Gastroesophageal sphincter (tissue), 4 donors: ENCODE results near the gene L1CAM. TPM values are rescaled to one million over a fixed set of nuclear protein-coding genes. Genes with fewer than 3 reads are reported as not detected.
"Not testable (repeated sequence)": the region's sequence is repeated elsewhere in the genome, so short reads cannot be mapped to it uniquely, and the experiment has no call there.

Experiments used
- ATAC-seq: fragments of 150-250 bp; one replicate; pipeline ENCODE4 v1.9.1; 2016; ENCODE audit warnings: mild to moderate bottlenecking, moderate library complexity
- H3K27ac ChIP-seq, 4 donors: fragments of 200-600 bp; sonication (generic) in 3 of 4; 1 replicate in 3 of 4; 2 replicates in 1 of 4; pipeline ENCODE4 v1.5.1; 2016 to 2019
- H3K27me3 ChIP-seq: fragments of 200-600 bp; sonication (generic); one replicate; pipeline ENCODE4 v1.5.1; 2019
- H3K36me3 ChIP-seq, 2 donors: fragments of 200-600 bp; sonication (generic); one replicate each; pipeline ENCODE4 v1.5.1; 2019; ENCODE audit warnings: control low read depth in 1 of 2
- H3K4me1 ChIP-seq, 3 donors: fragments of 200-600 bp; sonication (generic); 1 replicate in 2 of 3; 2 replicates in 1 of 3; pipeline ENCODE4 v1.5.1; 2016 to 2019; ENCODE audit warnings: control low read depth in 2 of 3
- H3K4me3 ChIP-seq, 2 donors: fragments of 200-600 bp; sonication (generic); one replicate each; pipeline ENCODE4 v1.5.1; 2019; ENCODE audit warnings: mild to moderate bottlenecking in 1 of 2, moderate library complexity in 1 of 2
- H3K9me3 ChIP-seq, 3 donors: fragments of 200-600 bp; sonication (generic); one replicate each; pipeline ENCODE4 v1.5.1; 2017 to 2019; ENCODE audit warnings: control low read depth in 2 of 3
- CTCF ChIP-seq, 4 experiments: fragments of 200-600 bp in 2 of 4; fragments of 450-650 bp in 2 of 4; sonication (generic) in 1 of 4; IDR thresholded peaks; one replicate each; pipeline ENCODE4 v1.5.1; 2017 to 2019; ENCODE audit warnings: antibody characterized with exemption in 4 of 4, mild to moderate bottlenecking in 2 of 4, moderate library complexity in 2 of 4
- EP300 ChIP-seq: sonication (generic); formaldehyde crosslinking; IDR thresholded peaks from one replicate; pipeline ENCODE4 v1.6.1; 2017; ENCODE audit warnings: antibody characterized with exemption, mild to moderate bottlenecking
- POLR2A ChIP-seq, 2 donors: fragments of 450-650 bp; IDR thresholded peaks; one replicate each; pipeline ENCODE4 v1.6.1; 2017; ENCODE audit warnings: antibody characterized with exemption in 2 of 2, mild to moderate bottlenecking in 2 of 2, moderate library complexity in 1 of 2
- POLR2AphosphoS5 ChIP-seq: sonication (generic); formaldehyde crosslinking; IDR thresholded peaks from one replicate; pipeline ENCODE4 v1.6.1; 2017; ENCODE audit warnings: antibody characterized with exemption
- WGBS, 2 donors: methylation state at CpG; one replicate each; pipeline ENCODE4 v1.1.5; 2018; ENCODE audit warnings: low coverage in 1 of 2; 5-methylcytosine and 5-hydroxymethylcytosine counted together
- total RNA-seq, 4 donors: library from RNA; depleted of rRNA; stranded (reverse); fragments of >200 nt; gene quantifications; one replicate each; pipeline ENCODE4 v1.1.0, GENCODE V29; 2016

The L1CAM gene
- total RNA-seq, 4 donors from 2014 or later = 16.2 to 53.3 (median 26.7) TPM

- TF ChIP-seq CTCF (IDR thresholded peaks at IDR 0.05) (peak in 1 of 4 experiments; percentile 27), EP300 (no peak)
- Histone ChIP-seq H3K4me1 (peaks cover 0 to 16% (median 4%) of the 10 kb centered on the region in 3 donors), H3K4me3 (peak overlapping the region; percentile 40 to 53), H3K9me3 (no peaks in the 10 kb centered on the region), H3K36me3 (no peaks in the 10 kb centered on the region), H3K27ac (peak overlapping the region in 2 of 4 donors; percentile 11 to 63), H3K27me3 (no peaks in the 10 kb centered on the region)
- ATAC-seq = peak; percentile 71
- WGBS, 2 donors = 29 to 40% methylated on average over 1 to 5 of the region's 67 CpGs
These were observed 67.2 kb downstream of the L1CAM start for GRCh38 chrX:153818571-153819383.

- not testable (repeated sequence) for ATAC-seq, H3K36me3 ChIP-seq, H3K4me3 ChIP-seq, H3K9me3 ChIP-seq, H3K27ac ChIP-seq, H3K27me3 ChIP-seq
- 93 to 100% methylated on average over 1 to 5 of the region's 9 CpGs for WGBS, 2 donors
- peaks cover 0 to 16% (median 4%) of the 10 kb centered on the region in 3 donors for H3K4me1 ChIP-seq
These were observed 67.9 kb downstream of the L1CAM start for GRCh38 chrX:153818064-153818463.

- 73% methylated on average over 3 to 9 of the region's 25 CpGs for WGBS, 2 donors
- no peaks in the 10 kb centered on the region for H3K27me3 ChIP-seq
- no peaks in the 10 kb centered on the region for H3K9me3 ChIP-seq
- H3K4me1 ChIP-seq = peaks cover 0 to 16% (median 4%) of the 10 kb centered on the region in 3 donors
- H3K36me3 ChIP-seq = no peaks in the 10 kb centered on the region
- no peak overlapping the region for H3K27ac ChIP-seq
- no peak for ATAC-seq
- TF ChIP-seq EP300 (no peak), POLR2AphosphoS5 (no peak), CTCF (IDR thresholded peaks at IDR 0.05) (no peak), POLR2A (IDR thresholded peaks at IDR 0.05) (no peak)
- H3K4me3 ChIP-seq = no peak overlapping the region
These were observed 68.9 kb downstream of the L1CAM start for GRCh38 chrX:153816831-153817690.

- no peak for ATAC-seq
- 70 to 93% methylated on average over 4 to 6 of the region's 19 CpGs for WGBS, 2 donors
- Histone ChIP-seq H3K27ac (no peak overlapping the region), H3K27me3 (no peaks in the 10 kb centered on the region), H3K9me3 (no peaks in the 10 kb centered on the region), H3K4me3 (no peak overlapping the region), H3K36me3 (no peaks in the 10 kb centered on the region), H3K4me1 (peaks cover 0 to 14% (median 4%) of the 10 kb centered on the region in 3 donors)
- TF ChIP-seq POLR2AphosphoS5 (no peak), EP300 (no peak), POLR2A (IDR thresholded peaks at IDR 0.05) (no peak), CTCF (IDR thresholded peaks at IDR 0.05) (no peak)
These were observed 71.2 kb downstream of the L1CAM start for GRCh38 chrX:153814591-153815315.

- Histone ChIP-seq H3K36me3 (no peaks in the 10 kb centered on the region), H3K4me3 (no peak overlapping the region), H3K27me3 (no peaks in the 10 kb centered on the region), H3K27ac (no peak overlapping the region), H3K4me1 (no peaks in the 10 kb centered on the region), H3K9me3 (no peaks in the 10 kb centered on the region)
- no peak for TF ChIP-seq POLR2AphosphoS5
- 79 to 82% methylated on average over 2 of the region's 5 CpGs for WGBS, 2 donors
- ATAC-seq = no peak
These were observed 72.8 kb downstream of the L1CAM start for GRCh38 chrX:153813161-153813560.
